ENCODE results near the gene CORIN.

DNA sequence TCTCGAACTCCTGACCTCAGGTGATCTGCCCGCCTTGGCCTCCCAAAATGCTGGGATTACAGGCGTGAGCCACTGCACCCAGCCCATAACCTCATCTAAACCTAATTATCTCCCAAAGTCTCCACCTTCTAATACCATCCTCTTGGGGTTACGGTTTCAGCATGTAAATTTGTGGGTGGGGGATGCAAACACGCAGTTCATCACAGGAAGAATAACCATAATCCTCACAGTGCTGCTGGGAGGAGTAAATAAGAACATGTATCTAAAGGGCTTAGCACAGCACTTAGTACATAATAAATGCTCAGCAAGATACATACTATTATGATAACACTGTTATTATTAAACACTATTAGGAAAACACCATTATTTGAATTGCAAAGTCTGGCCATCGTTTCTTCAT is 116.4 kb downstream of the CORIN start:
- no peak for TF ChIP-seq POLR2A (IDR thresholded peaks at IDR 0.05; ENCODE audit: insufficient read depth in 1 of 2, low read depth in 2 of 2, low read length in 2 of 2)
- no peak for TF ChIP-seq SP1 (IDR thresholded peaks at IDR 0.05)
- no peak for TF ChIP-seq SP1 (CRISPR knock-in tag; IDR thresholded peaks at IDR 0.05)
- TF ChIP-seq, protein P1, sequence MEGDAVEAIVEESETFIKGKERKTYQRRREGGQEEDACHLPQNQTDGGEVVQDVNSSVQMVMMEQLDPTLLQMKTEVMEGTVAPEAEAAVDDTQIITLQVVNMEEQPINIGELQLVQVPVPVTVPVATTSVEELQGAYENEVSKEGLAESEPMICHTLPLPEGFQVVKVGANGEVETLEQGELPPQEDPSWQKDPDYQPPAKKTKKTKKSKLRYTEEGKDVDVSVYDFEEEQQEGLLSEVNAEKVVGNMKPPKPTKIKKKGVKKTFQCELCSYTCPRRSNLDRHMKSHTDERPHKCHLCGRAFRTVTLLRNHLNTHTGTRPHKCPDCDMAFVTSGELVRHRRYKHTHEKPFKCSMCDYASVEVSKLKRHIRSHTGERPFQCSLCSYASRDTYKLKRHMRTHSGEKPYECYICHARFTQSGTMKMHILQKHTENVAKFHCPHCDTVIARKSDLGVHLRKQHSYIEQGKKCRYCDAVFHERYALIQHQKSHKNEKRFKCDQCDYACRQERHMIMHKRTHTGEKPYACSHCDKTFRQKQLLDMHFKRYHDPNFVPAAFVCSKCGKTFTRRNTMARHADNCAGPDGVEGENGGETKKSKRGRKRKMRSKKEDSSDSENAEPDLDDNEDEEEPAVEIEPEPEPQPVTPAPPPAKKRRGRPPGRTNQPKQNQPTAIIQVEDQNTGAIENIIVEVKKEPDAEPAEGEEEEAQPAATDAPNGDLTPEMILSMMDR (CRISPR knock-in tag; IDR thresholded peaks at IDR 0.05): no peak
- TF ChIP-seq TARDBP (CRISPR knock-in tag; IDR thresholded peaks at IDR 0.05): no peak
- no peak for TF ChIP-seq ZFP1 (CRISPR knock-in tag; IDR thresholded peaks at IDR 0.05)
- no peak for TF ChIP-seq ELF4 (CRISPR knock-in tag; IDR thresholded peaks at IDR 0.05; ENCODE audit: borderline replicate concordance)
- TF ChIP-seq, protein P2, sequence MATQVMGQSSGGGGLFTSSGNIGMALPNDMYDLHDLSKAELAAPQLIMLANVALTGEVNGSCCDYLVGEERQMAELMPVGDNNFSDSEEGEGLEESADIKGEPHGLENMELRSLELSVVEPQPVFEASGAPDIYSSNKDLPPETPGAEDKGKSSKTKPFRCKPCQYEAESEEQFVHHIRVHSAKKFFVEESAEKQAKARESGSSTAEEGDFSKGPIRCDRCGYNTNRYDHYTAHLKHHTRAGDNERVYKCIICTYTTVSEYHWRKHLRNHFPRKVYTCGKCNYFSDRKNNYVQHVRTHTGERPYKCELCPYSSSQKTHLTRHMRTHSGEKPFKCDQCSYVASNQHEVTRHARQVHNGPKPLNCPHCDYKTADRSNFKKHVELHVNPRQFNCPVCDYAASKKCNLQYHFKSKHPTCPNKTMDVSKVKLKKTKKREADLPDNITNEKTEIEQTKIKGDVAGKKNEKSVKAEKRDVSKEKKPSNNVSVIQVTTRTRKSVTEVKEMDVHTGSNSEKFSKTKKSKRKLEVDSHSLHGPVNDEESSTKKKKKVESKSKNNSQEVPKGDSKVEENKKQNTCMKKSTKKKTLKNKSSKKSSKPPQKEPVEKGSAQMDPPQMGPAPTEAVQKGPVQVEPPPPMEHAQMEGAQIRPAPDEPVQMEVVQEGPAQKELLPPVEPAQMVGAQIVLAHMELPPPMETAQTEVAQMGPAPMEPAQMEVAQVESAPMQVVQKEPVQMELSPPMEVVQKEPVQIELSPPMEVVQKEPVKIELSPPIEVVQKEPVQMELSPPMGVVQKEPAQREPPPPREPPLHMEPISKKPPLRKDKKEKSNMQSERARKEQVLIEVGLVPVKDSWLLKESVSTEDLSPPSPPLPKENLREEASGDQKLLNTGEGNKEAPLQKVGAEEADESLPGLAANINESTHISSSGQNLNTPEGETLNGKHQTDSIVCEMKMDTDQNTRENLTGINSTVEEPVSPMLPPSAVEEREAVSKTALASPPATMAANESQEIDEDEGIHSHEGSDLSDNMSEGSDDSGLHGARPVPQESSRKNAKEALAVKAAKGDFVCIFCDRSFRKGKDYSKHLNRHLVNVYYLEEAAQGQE (IDR thresholded peaks at IDR 0.05; ENCODE audit: borderline replicate concordance in 1 of 2, low read depth in 1 of 2, low read length in 2 of 2): no peak
- TF ChIP-seq ZNF30 (CRISPR knock-in tag; IDR thresholded peaks at IDR 0.05): no peak
- no peak for TF ChIP-seq ZBTB1 (CRISPR knock-in tag; IDR thresholded peaks at IDR 0.05; ENCODE audit: borderline replicate concordance)
- no peak for TF ChIP-seq ZFX (CRISPR knock-in tag; IDR thresholded peaks at IDR 0.05; ENCODE audit: low read depth)
- TF ChIP-seq ZNF292 (CRISPR knock-in tag; IDR thresholded peaks at IDR 0.05; ENCODE audit: borderline replicate concordance, low read depth): no peak
- no peak for TF ChIP-seq NFIC (IDR thresholded peaks at IDR 0.05; ENCODE audit: low read length)
- no peak for TF ChIP-seq DPF2 (CRISPR knock-in tag; IDR thresholded peaks at IDR 0.05; ENCODE audit: borderline replicate concordance, low read depth)

Data from HepG2 (cell line).